Ovary (tissue), 3 donors: ENCODE measurements around the gene PTPRG.

Source experiments
- EP300 ChIP-seq: sonication (generic); formaldehyde crosslinking; IDR thresholded peaks from one replicate; pipeline ENCODE4 v1.6.1; 2017; ENCODE audit warnings: antibody characterized with exemption
- POLR2A ChIP-seq: fragments of 450-650 bp; IDR thresholded peaks from one replicate; pipeline ENCODE4 v1.6.1; 2017; ENCODE audit warnings: antibody characterized with exemption, mild to moderate bottlenecking, moderate library complexity
- TF ChIP-seq, protein P1 (sequence below), 3 donors: fragments of 450-650 bp in 2 of 3; fragments of 200-600 bp in 1 of 3; IDR thresholded peaks; one replicate each; pipeline versions ENCODE4 v1.5.1 to v1.8.0; 2016 to 2022; ENCODE audit warnings: antibody characterized with exemption in 3 of 3, mild to moderate bottlenecking in 1 of 3
- donor health status: DM: no; HTN: no; CAD: no.

DNA sequence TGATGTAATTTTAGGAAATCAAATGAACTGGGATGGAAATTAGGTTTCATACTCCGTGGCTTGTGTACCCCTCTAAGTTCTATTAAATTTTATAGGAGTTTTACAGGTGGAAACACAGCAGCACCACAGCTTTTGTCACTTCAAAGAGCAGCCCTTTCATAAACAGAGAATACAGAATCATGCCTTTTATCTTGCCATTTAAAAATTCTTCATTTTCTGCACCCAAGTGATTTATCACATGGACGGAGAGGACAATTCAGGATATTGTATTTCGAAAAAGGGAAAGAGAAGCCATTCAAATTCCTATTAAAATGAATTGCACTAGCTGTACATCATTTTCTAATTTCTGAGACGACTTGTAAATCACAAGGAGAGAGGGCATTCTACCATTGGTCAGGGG, 245.4 kb downstream of the PTPRG start:
- TF ChIP-seq, protein P1, sequence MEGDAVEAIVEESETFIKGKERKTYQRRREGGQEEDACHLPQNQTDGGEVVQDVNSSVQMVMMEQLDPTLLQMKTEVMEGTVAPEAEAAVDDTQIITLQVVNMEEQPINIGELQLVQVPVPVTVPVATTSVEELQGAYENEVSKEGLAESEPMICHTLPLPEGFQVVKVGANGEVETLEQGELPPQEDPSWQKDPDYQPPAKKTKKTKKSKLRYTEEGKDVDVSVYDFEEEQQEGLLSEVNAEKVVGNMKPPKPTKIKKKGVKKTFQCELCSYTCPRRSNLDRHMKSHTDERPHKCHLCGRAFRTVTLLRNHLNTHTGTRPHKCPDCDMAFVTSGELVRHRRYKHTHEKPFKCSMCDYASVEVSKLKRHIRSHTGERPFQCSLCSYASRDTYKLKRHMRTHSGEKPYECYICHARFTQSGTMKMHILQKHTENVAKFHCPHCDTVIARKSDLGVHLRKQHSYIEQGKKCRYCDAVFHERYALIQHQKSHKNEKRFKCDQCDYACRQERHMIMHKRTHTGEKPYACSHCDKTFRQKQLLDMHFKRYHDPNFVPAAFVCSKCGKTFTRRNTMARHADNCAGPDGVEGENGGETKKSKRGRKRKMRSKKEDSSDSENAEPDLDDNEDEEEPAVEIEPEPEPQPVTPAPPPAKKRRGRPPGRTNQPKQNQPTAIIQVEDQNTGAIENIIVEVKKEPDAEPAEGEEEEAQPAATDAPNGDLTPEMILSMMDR (IDR thresholded peaks at IDR 0.05) = no peak
- TF ChIP-seq POLR2A (no peak), EP300 (no peak)
